ENCODE data around the gene STK25.

DNA sequence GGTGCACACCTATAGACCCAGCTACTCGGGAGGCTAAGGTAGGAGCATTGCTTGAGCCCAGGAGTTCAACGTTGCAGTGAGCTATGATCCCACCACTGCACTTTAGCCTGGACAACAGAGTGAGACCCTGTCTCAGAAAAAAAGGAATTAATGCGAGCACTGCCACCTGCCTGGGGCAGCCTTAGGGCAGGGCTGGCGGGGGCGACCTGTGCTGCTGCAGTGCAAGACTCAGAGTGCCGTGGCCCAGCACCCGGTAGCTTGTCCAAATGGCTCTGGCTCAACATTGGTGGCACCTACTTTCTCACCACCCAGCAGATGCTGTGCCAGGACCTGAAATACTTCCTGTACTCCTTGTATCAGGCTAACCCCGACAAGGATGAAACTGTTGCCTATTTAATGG, 30.2 kb downstream of the STK25 start:
- TF ChIP-seq POLR2A (IDR thresholded peaks at IDR 0.05) = no peak
- TF ChIP-seq, protein P1, sequence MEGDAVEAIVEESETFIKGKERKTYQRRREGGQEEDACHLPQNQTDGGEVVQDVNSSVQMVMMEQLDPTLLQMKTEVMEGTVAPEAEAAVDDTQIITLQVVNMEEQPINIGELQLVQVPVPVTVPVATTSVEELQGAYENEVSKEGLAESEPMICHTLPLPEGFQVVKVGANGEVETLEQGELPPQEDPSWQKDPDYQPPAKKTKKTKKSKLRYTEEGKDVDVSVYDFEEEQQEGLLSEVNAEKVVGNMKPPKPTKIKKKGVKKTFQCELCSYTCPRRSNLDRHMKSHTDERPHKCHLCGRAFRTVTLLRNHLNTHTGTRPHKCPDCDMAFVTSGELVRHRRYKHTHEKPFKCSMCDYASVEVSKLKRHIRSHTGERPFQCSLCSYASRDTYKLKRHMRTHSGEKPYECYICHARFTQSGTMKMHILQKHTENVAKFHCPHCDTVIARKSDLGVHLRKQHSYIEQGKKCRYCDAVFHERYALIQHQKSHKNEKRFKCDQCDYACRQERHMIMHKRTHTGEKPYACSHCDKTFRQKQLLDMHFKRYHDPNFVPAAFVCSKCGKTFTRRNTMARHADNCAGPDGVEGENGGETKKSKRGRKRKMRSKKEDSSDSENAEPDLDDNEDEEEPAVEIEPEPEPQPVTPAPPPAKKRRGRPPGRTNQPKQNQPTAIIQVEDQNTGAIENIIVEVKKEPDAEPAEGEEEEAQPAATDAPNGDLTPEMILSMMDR (IDR thresholded peaks at IDR 0.05) = no peak
